HFFc6 (cell line): ENCODE data around the gene ATF4. TPM values are rescaled to one million over a fixed set of nuclear protein-coding genes. Genes with fewer than 3 reads are reported as not detected.
A peak's percentile ranks its signal among the peaks of the same experiment; 100 is the strongest.

Experiments
- DNase-seq: peaks from one replicate; pipeline ENCODE4 v3.0.0-alpha.2; 2018
- H3K27ac Mint-ChIP-seq: 2 replicates; pipeline ENCODE4 v1.8.0; 2020; ENCODE audit warnings: mild to moderate bottlenecking, mixed read lengths
- H3K27me3 Mint-ChIP-seq: 2 replicates; pipeline ENCODE4 v1.8.0; 2021; ENCODE audit warnings: mild to moderate bottlenecking, moderate library complexity, mixed read lengths; ENCODE audit not compliant: insufficient read depth
- H3K36me3 Mint-ChIP-seq: 2 replicates; pipeline ENCODE4 v1.8.0; 2021; ENCODE audit warnings: low read depth, mixed read lengths
- H3K4me1 Mint-ChIP-seq: 2 replicates; pipeline ENCODE4 v1.8.0; 2020; ENCODE audit warnings: low read depth, mixed read lengths
- H3K4me3 Mint-ChIP-seq: 2 replicates; pipeline ENCODE4 v1.8.0; 2020; ENCODE audit warnings: mild to moderate bottlenecking, moderate library complexity, mixed read lengths
- H3K9me3 Mint-ChIP-seq: 2 replicates; pipeline ENCODE4 v1.8.0; 2020; ENCODE audit warnings: mild to moderate bottlenecking, mixed read lengths
- CTCF ChIP-seq: fragments of 200-600 bp; sonication (generic); IDR thresholded peaks from 2 replicates; pipeline ENCODE4 v1.5.0; 2021; ENCODE audit warnings: antibody characterized with exemption, mild to moderate bottlenecking
- total RNA-seq, 6 experiments: library from RNA; stranded (reverse); fragmentation: NEBNext Ultra II Directional; extraction: Animal tissue kit (Norgen Biotek cat#: 25700); gene quantifications; 2 replicates in 1 of 6; 3 replicates in 5 of 6; pipeline ENCODE4 v1.2.3, GENCODE V29; 2021

The ATF4 gene
- total RNA-seq, 6 experiments from 2014 or later = 227 to 271 (median 249) TPM

- H3K4me1 Mint-ChIP-seq = 0 out of 2 replicates have a peak, but pooled peaks cover 5% of the 10 kb centered on the region
- TF ChIP-seq CTCF = no peak
- no peak overlapping the region for H3K27ac Mint-ChIP-seq
- H3K9me3 Mint-ChIP-seq = no peaks in the 10 kb centered on the region
- H3K36me3 Mint-ChIP-seq = no peaks in the 10 kb centered on the region
- DNase-seq = no peak
- H3K27me3 Mint-ChIP-seq = peaks cover 13% of the 10 kb centered on the region
- H3K4me3 Mint-ChIP-seq = no peak overlapping the region
Observed at GRCh38 chr22:39537975-39538374, 17.6 kb downstream of the ATF4 start.

- Mint-ChIP-seq H3K9me3 (no peaks in the 10 kb centered on the region), H3K27ac (no peak overlapping the region), H3K36me3 (no peaks in the 10 kb centered on the region), H3K4me1 (peaks cover 28% of the 10 kb centered on the region), H3K27me3 (peaks cover 17% of the 10 kb centered on the region), H3K4me3 (no peak overlapping the region)
- TF ChIP-seq CTCF = peak; percentile 72
- no peak for DNase-seq
Observed at GRCh38 chr22:39543095-39543494, 22.7 kb downstream of the ATF4 start.

DNA sequence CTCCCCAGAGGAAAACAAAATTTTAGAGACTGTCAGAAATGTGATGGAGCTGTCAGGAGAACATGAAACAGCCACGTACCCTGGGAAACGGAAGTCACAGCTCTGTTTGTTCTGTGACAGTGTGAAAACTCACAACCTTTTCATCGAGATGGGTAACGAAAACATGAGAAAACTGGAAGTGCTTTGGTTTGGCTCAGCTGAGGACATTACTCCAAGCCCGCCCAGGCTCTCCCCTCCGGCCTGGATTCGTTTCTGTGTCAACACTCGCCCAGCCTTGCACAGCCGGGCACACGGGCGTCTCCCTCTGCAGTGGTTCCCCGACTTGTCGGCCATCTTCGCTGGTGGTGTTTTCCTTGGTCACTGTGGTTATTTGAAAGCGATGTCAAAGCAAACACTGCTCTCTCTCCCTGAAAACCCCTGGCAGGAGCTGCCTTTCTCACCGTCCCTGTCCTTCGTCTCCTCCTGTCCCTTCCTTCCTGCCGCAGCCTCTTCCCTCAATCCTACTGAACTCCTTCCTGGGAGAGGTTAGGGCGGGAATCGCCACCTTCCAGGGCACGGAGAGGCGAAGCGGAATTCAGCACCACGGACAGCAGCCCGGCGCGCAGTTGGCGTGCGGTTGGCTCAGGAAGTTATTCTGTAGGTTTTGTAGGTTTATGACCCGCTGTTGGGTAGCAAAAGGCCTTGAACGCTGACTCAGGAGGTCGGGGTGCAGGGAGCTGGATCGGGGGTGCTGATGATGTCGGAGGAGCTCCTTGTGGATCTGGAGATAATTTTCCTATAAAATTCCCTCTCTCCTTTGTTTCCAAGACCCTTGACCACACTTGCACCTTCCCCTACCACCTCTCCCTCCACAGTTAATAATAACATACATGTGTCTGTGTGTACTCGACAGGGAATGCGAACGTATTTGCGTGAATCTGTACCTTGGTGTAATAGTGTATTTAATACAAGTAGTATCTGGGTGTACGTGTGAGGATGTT, 25.3 kb downstream of the ATF4 start:
- no peak overlapping the region for H3K27ac Mint-ChIP-seq
- peaks cover 14% of the 10 kb centered on the region for H3K27me3 Mint-ChIP-seq
- no peak for DNase-seq

DNA sequence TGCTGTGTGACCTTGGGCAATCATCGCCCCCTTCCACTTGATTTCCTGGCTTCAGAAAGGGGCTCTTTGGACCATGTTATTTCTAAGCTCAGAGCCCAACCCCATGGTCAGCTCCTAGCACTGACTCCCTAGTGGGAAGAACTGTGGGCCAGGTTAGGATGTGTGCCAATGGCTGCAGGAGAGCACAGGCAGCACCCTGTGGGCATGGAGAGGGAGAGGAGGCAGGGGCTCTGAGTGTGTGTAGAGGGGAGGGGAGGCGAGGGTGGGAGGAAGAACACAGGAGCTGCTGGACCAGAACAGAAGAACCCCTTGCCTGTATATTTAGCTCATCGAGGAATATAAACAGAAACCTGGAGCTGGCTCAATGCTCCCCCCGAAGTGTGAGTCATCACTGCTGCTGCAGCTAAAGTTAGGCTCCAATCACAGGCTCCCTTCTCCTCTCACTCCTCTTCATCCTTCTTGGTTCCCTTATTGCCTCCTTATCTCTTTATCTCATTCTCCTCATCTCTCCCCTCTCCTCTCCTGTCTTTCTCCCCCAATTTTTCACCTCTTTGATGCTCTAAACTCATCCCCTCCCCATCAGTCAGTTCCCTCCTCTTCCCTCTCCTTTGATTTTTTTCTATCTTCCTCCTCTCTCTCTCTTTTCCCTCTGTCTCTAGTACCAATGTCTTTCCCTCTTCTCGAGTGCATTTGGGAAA, 26.7 kb downstream of the ATF4 start:
- Mint-ChIP-seq H3K27me3 (peaks cover 17% of the 10 kb centered on the region), H3K27ac (no peak overlapping the region), H3K9me3 (no peaks in the 10 kb centered on the region), H3K4me1 (peaks cover 28% of the 10 kb centered on the region), H3K36me3 (no peaks in the 10 kb centered on the region), H3K4me3 (no peak overlapping the region)
- TF ChIP-seq CTCF = no peak
- no peak for DNase-seq

More for the DNA sequence above, 25.3 kb downstream of the ATF4 start:
- no peak overlapping the region for H3K4me3 Mint-ChIP-seq
- H3K36me3 Mint-ChIP-seq = no peaks in the 10 kb centered on the region
- TF ChIP-seq CTCF = no peak
- peaks cover 28% of the 10 kb centered on the region for H3K4me1 Mint-ChIP-seq
- H3K9me3 Mint-ChIP-seq = no peaks in the 10 kb centered on the region

DNA sequence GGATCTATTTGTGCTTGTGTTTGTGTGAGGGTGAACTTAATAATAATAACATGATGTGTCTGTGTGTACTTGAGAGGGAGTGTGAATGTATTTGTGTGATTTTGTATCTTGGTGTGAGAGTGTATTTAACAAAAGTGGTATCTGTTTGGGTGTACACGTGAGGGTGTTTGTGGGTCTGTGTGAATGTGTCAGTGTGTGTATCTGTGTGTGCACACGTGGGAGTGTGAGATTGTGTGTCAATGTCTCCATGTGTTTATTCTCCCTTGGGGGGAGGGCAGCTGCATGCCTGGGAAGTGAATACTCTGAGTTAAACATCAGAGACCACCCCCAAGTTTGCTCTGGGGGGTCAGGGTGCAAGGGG, 27.2 kb downstream of the ATF4 start:
- no peaks in the 10 kb centered on the region for H3K9me3 Mint-ChIP-seq
- H3K27ac Mint-ChIP-seq = no peak overlapping the region
- H3K4me1 Mint-ChIP-seq = peaks cover 28% of the 10 kb centered on the region
- H3K27me3 Mint-ChIP-seq = peaks cover 19% of the 10 kb centered on the region
- no peak for DNase-seq
- no peaks in the 10 kb centered on the region for H3K36me3 Mint-ChIP-seq
- TF ChIP-seq CTCF = no peak
- H3K4me3 Mint-ChIP-seq = no peak overlapping the region
